GM12875 (cell line): ENCODE data around the gene EMP1.

Source experiments
- H3K4me3 ChIP-seq: one replicate; pipeline ENCODE4 v1.5.1; 2011; ENCODE audit warnings: low read depth, low read length, control low read depth
- TF ChIP-seq, protein P1 (sequence below): IDR thresholded peaks from 2 replicates; pipeline ENCODE4 v1.5.1; 2011; ENCODE audit warnings: low read depth, mild to moderate bottlenecking, control low read depth, inconsistent platforms, low read length, moderate library complexity, borderline replicate concordance; ENCODE audit not compliant: insufficient read depth

Gene EMP1

DNA sequence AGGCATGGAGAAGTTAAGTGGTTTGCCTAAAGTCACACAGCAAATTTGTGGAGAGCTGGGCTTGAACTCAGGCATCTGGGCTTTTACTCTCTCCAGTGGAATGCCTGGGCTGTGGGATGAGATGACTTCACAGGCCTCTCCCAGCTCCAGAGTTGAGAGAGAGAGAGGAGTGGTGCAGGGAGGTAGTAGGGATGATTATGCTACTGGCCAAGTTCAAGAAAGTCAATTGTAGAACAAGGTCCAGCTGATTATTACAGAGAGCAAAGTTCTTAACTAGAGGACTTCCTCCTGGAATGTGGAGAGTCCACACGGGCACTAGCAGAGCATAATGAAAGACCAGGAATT, 769 bp upstream of the EMP1 start:
- TF ChIP-seq, protein P1, sequence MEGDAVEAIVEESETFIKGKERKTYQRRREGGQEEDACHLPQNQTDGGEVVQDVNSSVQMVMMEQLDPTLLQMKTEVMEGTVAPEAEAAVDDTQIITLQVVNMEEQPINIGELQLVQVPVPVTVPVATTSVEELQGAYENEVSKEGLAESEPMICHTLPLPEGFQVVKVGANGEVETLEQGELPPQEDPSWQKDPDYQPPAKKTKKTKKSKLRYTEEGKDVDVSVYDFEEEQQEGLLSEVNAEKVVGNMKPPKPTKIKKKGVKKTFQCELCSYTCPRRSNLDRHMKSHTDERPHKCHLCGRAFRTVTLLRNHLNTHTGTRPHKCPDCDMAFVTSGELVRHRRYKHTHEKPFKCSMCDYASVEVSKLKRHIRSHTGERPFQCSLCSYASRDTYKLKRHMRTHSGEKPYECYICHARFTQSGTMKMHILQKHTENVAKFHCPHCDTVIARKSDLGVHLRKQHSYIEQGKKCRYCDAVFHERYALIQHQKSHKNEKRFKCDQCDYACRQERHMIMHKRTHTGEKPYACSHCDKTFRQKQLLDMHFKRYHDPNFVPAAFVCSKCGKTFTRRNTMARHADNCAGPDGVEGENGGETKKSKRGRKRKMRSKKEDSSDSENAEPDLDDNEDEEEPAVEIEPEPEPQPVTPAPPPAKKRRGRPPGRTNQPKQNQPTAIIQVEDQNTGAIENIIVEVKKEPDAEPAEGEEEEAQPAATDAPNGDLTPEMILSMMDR, result no peak
- no peak overlapping the region for H3K4me3 ChIP-seq

DNA sequence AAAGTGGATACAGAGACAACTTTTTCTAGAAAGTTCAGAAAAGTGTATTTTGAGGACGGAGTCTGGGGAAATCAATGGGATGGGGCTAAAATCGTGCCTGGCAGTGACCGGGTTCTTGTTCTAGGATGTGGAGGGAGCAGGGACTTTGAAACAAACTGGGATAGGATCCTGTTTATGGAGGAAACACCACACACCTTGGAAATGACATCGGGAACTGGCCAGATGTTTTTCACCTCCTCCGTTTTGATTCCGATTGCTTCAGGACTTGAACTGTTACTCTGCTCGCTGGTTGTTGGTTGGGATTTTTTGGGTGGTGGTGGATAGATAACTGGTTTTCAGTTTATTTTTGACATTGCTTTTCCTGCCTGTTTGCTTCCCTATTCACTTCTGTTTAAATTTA, 506 bp downstream of the EMP1 start:
- no peak overlapping the region for H3K4me3 ChIP-seq

DNA sequence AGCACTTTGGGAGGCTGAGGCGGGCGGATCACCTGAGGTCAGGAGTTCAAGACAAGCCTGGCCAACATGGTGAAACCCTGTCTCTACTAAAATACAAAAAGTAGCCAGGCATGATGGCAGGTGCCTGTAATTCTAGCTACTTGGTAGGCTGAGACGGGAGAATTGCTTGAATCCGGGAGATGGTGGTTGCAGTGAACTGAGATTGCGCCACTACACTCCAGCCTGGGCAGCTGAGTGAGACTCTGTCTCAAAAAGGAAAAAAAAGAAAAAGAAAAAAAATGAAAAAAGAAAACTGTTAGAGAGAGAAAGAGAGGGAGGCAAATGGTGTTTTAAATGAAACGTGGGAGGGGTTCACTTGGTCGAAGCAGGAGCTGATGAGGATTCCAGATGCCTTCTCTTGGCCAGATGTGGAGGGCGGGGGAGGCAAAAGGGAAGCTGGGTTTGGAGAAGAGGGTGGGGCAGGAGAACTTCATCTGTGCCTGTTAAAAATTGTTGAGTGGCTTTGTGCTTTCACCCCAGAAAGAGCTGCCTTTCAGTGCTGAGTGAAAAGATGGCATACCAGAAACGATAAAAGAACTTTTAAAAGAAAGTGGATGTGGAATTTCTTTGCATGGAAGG, 1.1 kb downstream of the EMP1 start:
- no peak overlapping the region for H3K4me3 ChIP-seq
- TF ChIP-seq, protein P1, result no peak

More for the DNA sequence above, 506 bp downstream of the EMP1 start:
- TF ChIP-seq, protein P1, result no peak

DNA sequence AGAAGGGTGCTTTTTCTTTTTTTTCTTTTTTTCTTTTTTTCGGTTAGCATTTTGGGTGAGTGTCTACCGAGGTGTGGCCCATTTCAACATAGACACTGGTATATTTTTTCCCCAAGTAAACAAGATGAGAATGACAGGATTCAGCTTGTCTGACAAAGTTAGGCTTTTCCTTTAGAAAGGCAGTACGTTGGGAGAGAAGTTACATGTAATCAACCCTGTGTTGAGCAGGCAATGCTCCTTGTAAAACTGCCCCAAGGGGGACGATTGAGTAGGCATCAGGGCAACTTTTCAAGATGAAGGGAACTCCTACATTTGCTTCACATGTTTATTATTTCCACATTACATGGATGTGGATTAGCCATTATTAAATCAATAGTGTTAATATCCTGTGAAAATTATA, 1.7 kb downstream of the EMP1 start:
- TF ChIP-seq, protein P1, result no peak

DNA sequence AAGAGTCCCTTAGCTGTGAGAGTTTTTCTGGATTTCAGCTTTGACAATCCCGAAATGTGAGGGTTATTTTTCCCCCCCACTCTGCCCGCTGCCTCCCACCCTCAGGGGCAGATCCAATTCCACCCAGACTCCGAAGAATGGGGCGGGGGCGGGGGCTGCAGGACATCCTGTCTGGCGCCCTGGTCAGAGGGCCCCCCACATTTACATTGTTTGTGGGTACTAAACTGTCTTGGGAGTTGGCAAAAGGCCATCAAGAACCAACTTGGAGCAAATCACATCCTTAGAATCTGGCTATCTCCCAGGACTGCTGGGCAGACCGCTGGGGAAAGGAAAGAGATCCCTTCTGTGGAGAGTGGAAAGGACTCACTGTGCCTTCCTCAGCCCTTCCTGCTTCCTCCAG, 2.4 kb downstream of the EMP1 start:
- TF ChIP-seq, protein P1, result no peak
- H3K4me3 ChIP-seq, result no peak overlapping the region

More for the DNA sequence above, 1.7 kb downstream of the EMP1 start:
- H3K4me3 ChIP-seq, result no peak overlapping the region

DNA sequence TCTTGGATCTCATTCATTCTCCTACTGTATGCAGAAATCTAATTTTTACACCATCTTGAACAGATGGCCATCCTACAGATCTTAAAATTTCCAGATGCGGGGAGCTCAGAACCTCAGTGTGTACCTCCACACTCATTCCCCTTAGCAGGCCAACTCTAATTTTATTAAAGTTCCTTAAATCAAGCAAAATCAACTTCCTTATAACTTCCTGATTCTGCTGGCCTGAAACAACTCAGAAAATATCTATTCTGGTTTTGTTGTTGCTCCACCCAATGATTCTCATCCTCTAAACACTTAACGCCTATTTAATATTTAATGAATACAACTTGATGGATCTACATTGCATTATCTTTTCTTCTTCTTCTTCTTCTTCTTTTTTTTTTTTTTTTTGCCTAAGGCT, 3.1 kb downstream of the EMP1 start:
- no peak overlapping the region for H3K4me3 ChIP-seq
- TF ChIP-seq, protein P1, result no peak

DNA sequence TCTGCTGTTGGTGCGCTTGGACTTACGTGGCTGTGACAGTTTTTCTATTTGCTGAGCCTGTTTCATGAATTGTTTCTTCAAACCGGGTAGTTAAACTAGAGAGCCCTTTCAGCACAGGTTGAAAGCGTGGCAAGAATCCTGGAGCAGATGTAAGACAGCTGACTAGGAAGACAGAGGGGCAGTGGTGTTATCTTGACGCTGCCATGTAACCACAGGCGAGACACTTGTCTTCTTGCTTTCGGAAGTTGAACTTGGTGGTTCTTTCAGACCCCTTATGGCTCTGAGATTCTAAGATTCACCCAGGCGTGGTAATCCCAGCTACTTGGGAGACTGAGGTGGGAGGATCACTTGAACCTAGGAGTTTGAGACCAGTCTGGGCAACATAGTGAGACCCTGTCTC, 4.3 kb downstream of the EMP1 start:
- TF ChIP-seq, protein P1, result no peak
- H3K4me3 ChIP-seq, result no peak overlapping the region
